GM04503 (cell line): ENCODE measurements around the gene ATP6V1B1.

ENCODE experiments used
- DNase-seq: peaks from one replicate; pipeline ENCODE4 v3.0.0-alpha.2; 2012; ENCODE audit warnings: low read depth

Gene ATP6V1B1

GRCh38 chr2:70901227-70902066 is 34.3 kb upstream of the ATP6V1B1 start:
- peak; percentile 36 for DNase-seq

GRCh38 chr2:70902067-70902442 is 33.6 kb upstream of the ATP6V1B1 start:
- no peak for DNase-seq

GRCh38 chr2:70902579-70902978 is 33.1 kb upstream of the ATP6V1B1 start:
- DNase-seq, result no peak

DNA sequence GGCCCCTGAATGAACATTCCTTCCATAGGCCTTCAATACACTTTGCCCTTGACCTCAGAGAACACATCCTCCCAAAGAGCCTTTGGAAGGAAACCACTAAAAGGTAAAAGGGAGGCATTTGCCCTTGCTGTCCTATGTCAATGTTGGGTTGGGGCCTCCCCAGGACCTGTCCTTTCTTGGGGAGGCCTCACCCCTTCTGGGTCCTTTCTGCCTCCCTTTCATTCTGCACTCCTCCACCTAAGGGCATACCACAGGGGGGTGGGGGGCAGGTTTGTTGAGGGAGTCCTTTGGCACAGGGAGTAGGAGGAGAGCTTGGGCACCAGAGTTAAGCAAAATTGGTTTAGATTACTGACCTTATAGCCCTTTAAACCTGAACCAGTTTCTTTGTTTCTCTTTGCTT is 32.5 kb upstream of the ATP6V1B1 start:
- no peak for DNase-seq

DNA sequence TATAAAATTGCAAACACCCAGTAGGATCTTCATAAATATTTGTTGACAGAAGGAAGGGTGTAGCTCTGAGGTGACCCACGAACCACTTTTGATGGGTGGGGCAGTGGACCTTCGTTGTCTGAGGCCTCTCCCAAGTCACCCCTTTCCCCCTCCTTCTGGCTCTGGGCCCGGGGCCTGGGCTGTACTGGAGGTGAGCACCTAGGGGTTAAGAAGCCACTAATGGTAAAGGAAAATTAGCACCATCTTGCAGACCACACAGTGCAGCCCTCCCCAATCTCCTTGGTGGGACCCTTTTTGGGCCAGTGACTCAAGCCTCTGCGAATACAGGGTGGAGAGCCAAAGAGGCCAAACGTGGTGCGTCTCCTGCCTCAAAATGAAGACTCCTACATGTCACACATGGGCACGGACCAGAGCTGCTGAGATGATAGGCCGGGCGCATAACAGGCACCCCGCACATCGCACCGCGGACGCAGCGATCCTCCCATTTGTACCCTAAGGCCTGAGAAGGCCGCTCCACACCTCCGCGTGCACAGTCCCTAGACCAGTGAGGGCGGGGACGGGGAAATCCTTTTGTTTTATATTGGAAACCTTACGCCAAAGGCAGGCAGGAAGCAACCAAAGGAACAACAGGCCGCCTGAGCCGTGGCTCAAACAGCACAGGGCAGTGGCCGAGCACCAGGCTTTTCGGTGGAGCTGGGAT is 31.9 kb upstream of the ATP6V1B1 start:
- DNase-seq, result no peak

- DNase-seq, result no peak
These were observed 31.1 kb upstream of the ATP6V1B1 start for GRCh38 chr2:70904371-70905216.

GRCh38 chr2:70905443-70906421 is 30.0 kb upstream of the ATP6V1B1 start:
- no peak for DNase-seq

DNA sequence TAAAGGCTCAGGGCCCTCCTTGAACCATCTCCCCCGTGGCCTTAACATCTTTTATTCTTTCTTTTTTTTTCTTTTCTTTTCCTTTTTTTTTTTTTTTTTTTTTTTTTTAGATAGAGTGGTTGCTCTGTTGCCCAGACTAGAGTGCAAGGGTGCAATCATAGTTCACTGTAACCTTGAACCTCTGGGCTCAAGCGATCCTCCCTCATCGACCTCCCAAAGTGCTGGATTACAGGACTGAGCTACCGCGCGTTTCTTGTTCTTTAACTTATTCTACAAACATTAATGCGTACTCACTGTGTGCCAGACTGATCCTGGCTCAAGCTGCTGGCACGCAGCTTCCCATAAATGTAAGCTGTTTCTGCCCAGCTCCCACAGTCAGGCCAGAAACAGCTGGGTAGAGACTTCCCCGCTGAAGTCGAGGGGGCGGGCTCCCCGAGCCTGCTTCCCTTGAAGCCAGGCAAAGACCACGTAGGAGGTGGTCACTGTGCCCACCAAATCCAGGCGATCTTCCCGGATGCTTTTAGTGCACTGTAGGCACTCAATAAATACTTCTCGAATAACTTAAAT is 29.2 kb upstream of the ATP6V1B1 start:
- no peak for DNase-seq

DNA sequence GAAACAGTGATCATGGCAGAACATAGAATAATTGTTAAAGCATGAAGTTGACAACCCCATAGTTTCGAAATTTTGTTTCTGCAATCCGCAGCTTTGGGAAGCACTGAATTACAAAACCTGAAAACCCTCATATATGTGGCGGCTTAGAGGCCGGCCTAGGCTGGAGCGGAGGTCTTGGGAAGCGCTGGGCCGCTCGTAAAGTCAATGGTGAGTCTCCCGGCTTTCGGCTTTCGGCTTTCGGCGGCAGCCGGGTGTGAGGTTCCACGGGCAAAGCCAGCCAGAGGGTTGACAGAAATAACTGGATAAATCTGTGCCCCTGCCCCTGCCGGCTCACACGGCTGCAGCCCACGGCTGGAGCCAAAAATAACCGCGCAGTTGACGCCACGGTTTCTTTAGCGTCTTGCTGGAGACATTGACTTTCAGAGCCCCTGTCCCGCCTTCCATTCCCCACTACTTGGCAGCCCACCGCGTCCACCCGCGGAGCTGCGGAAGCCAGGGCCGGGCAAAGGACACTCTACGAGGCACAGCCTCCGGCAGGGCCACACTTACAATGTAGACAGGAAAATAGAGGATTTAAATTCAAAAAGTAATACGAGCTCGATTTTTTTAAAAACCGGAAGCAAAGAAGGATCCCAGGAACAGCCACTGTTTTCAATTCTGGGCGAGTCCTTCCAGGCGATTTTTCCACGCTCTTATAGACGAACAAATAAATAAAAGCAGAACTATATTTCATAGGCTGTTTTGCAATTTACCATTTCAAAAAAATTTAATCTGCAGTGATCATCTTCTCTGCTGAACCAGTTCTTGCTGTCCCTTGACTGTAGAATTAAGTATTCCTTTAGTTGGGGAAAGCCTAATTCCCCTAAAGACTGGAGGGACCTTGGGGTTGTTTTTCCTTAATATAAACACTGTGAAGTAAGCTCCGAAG is 28.3 kb upstream of the ATP6V1B1 start:
- DNase-seq, result no peak

GRCh38 chr2:70916291-70916690 is 19.4 kb upstream of the ATP6V1B1 start:
- DNase-seq, result no peak

DNA sequence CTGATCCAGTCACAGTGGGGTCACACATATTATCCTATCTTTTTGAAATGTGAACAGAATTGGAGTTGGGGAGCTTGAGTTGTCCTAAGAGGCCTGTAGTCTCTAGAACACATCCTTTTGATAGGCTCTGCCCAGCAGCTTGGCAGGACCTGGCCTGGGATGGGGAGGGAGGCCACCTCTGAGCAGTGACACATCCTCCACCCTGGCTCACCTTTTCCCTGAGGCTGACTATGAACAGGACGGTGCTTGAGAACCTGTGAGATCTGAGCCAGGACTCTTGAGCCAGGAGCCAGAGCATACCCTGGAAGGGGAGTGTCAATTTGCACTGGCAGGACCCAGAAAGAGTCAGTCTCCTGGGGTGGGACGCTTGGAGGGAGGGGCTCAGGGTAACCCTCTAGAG is 17.7 kb upstream of the ATP6V1B1 start:
- DNase-seq, result no peak

DNA sequence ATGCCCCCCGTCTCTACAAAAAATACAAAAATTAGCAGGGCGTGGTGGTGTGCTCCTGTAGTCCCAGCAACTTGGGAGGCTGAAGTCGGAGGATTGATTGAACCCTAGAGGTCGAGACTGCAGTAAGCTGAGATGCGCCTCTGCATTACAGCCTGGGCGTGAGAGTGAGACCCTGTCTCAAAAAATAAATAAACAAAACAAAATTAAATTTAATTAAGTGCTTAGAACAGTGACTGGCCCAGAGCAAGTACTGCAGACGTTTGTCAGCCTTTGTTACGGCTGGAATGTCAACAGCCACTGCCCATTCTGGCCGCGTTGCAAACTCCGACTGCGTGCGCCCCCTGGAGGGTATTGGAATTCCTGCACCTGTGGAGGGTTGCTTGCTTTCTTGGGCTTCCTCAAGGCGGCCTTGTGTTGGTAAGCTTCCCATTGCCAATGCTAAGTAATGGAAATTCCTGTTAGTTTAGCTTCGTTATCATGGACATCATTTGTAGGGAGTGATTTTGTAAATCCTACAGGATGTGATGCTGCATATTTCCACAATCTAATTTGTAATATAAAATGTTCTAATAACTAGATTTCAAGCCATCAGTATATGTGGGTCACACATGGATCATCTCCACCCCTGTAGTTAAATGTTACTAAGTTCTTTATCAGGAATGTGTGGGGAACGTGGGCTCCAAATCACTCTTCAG is 15.9 kb upstream of the ATP6V1B1 start:
- DNase-seq, result peak; percentile 31

- no peak for DNase-seq
These were observed 15.4 kb upstream of the ATP6V1B1 start for GRCh38 chr2:70920367-70920715.

DNA sequence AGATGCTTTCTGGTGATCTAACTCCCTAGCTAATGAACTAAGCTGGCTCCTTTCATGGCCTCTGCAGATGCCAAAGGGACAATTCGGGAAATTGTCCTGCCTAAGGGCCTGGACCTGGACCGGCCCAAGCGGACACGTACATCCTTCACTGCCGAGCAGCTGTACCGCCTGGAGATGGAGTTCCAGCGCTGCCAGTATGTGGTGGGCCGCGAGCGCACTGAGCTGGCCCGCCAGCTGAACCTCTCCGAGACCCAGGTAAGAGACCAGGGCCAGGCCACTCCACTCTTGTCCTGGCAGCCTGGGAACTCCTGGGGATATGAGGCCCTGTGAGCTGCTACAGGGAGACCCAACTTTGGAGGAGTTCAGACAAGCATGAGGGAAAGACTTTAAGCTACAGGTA is 14.7 kb upstream of the ATP6V1B1 start:
- no peak for DNase-seq

DNA sequence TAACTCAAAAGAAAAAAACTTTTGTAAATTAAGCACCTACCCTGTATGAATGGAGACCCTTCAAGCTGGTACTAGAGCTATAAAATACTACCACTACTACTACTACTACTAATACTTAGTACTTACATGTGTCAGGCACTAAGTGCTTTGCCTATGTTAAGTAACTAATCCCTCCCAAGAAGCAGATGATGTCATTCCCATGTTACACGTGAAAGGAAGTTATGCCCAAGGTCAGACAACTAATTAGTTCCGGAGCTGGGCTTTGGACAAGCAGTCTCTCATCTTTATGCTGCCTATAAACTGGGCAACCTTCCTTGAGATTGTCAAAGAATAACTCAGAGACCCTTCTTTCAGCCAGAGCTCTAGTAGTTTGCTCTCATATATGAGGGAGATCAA is 13.9 kb upstream of the ATP6V1B1 start:
- no peak for DNase-seq

- no peak for DNase-seq
These were observed 13.2 kb upstream of the ATP6V1B1 start for GRCh38 chr2:70922235-70923234.

DNA sequence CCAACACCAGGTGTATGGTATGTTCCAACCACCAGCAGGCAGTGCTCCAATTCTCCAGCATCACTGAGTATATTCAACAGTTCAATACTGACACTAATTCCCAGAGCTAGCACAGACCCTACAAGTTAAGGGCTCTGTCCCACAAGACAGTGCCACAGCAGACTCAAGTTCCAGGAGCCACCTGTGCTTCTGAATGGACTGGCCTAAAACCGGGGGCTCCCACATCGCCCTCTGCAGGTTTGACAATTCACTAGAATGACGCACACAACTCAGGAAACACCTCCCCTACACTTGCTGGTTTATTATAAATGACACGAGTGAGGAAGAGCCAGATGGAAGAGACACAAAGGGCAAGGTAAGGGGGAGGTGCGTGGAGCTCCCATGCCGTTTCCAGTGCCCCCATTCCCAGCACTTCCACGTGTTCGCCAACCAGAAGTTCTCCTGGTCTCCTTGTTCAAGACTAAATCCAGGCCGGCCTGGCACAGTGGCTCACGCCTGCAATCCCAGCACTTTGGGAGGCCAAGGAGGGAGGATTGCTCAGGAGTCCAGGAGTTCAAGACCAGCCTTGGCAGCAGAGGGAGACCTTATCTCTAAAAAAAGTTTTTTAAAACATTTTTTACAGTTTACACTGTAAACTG is 12.2 kb upstream of the ATP6V1B1 start:
- no peak for DNase-seq

- DNase-seq, result no peak
These were observed 9.7 kb upstream of the ATP6V1B1 start for GRCh38 chr2:70926042-70926441.
